NCI-H82 treated with DMSO at 0.1 percent for 48 hours (cell line): ENCODE data around the gene MRPL47.

Source experiments
- DNase-seq: peaks from one replicate; lab custom pipeline; 2025; ENCODE audit not compliant: unreplicated experiment; lab: John Stamatoyannopoulos, UW

Gene MRPL47

GRCh38 chr3:179591313-179591712 is 13.1 kb downstream of the MRPL47 start:
- DNase-seq, result no peak

DNA sequence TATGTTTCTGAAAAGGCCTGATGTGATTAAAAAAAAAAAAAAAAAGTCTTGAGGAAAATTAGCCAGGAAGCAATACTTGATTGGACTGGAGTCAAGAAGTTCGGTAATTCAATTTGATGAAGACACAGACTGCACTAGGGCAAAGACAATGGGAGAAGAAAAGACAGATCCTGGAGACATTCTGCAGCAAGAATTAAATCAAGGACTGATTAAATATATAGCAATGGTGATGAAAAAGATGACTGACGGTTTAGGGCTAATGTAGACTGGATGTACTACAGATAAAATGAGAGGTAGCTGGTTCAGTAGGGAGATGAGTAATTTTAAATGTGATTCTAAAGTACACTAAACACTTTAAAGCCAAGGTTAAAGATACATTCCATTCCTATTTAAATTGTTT is 13.8 kb downstream of the MRPL47 start:
- DNase-seq, result no peak

- DNase-seq, result no peak
These were observed 15.3 kb downstream of the MRPL47 start for GRCh38 chr3:179589143-179589542.

DNA sequence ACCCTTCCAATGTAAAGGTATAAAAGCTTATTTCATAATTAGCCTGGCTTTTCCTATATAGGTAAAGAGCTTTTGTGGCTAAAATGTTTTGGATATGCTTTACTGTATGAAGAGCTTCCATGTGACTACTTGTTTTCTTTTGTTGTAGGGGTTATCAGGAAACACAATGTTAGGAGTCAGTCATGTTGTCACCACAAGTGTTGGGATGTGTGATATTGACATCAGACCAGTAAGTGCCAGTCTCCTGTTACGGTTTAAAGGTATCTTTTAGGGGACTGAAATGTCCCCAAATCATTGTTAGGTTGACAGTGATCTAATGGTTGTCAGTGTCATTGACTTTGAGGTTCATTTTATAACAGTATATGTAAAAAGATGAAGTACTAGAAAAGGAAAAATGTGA is 23.4 kb downstream of the MRPL47 start:
- DNase-seq, result no peak

GRCh38 chr3:179565496-179565895 is 38.9 kb downstream of the MRPL47 start:
- no peak for DNase-seq

DNA sequence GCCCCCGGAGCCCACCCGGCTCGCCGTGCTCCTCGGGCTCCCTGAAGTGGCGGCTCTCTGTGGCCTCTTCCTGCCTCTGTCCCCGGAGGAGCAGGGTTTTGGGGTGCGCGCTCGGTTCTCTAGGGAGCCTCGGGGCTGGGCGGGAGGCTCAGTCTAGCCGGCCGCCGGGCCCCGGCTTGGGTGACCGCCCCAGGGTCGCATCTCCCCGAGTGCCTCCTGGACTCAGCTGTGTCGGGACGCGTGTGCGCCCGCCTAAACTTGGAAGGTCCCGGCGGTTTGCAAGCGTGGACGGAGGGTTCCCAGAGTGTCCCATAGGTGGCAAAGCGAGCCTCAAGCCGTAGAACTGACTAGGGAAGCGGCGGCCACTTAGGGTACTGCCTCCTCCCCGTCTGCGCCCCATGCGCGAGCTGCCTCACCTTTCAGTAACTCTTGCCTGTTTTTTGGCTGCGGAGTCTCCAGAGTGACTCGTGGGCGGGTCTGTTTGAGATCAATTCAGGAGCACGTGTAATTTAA is 41.1 kb downstream of the MRPL47 start:
- no peak for DNase-seq

GRCh38 chr3:179562591-179563270 is 41.7 kb downstream of the MRPL47 start, which contains the start of gene ACTL6A:
TSS of gene ACTL6A (plus strand) at chr3:179562926. CDS start at chr3:179563093, 167 bp downstream.
- peak; percentile 100 for DNase-seq

DNA sequence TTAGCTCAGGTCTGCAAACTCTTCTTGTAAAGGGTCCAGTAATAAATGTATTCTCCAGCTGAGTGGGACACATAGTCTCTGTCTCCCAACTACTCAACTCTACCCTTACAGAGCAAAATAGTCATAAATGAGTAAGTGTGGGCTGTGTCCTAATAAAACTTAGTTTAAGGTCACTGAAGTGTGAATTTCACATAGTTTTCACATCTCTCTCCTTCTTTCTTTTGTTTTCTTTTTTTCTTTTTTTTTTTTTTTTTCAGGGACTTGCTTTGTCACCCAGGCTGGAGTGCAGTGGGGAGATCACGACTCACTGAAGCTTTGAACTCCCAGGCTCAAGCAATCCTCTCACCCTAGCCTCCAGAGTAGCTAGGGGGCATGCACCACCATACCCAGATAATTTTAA is 43.6 kb downstream of the MRPL47 start:
- no peak for DNase-seq

DNA sequence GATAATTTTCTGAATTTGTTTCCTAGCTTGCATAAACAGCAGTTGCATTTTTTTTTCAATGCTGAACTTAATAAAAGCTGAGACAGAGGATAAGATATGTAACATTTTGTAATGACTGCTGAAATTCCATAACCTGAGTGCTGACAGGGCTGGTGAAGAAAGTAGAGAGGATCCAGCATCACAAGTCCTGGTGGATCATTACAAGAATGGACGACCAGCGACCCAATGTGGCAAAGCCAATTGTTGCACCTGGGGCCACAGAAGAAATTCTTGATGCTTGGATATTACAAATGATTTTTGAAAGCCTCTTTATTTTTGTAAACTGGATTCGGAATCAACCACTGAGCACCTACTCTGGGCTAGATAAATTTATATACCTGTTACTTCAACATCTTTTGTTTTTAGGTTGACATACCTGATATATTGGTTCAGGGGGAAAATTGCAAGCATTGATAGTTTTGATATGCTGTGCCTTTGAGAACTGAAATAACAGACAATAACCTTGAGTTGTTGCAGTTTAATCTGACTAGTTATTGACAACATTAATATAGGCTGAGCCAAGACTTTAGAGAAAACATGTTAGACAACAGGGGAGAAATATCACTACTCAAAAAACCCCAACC is 45.6 kb downstream of the MRPL47 start:
- peak; percentile 28 for DNase-seq

DNA sequence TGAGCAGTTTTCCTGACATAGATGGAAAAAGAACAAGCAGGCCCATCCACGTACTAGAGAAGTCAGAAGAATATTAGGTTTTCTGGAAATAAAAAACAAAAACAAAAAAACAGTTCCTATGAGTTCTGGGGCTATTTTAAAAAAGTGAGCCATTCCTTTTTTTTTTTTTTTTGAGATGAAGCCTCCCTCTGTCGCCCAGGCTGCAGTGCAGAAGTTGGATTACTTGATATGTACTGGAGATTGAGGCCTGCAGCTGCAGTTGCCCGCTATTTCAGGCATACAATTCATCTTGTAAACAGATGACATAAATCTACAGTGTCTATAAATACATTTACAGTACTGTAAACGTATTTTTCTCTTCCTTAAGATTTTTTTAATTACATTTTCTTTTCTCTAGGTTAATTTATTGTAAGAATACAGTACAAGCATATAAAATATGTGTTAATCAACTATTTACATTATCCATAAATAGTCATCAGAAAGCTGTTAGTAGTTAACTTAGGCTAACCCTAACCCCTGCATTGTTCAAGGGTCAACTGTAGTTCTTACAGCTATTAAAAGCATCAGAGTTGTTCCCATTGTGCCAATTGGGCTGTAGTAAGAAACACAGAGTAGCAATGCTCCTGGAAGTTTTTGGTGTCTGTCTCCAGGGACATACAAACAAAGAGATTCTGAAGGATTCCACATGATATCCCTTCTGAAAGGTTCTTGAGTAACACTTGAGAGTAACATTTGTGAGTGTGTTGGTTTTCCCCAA is 52.9 kb downstream of the MRPL47 start:
- DNase-seq, result no peak

DNA sequence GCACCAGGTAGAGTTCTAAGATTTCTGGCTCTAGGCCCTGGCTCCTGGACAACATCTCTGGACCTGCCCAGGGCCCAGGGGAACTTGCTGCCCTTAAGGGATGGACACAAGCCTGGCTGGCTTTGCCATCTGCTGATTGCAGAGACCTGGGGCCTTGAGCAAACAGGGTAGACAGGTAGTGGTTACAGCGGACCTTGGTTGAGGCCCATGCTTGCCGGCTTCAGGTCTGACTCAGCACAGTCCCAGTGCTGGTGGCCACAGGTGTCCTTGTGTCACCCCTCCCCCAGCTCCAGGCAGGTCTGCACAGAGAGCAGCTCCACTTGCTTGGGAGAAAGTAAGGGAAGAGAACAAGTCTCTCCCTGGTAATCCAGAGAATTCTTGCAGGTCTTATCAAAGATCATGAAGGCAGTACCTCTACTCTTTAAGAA is 57.6 kb downstream of the MRPL47 start:
- DNase-seq, result no peak

GRCh38 chr3:179544981-179545645 is 59.3 kb downstream of the MRPL47 start:
- no peak for DNase-seq

DNA sequence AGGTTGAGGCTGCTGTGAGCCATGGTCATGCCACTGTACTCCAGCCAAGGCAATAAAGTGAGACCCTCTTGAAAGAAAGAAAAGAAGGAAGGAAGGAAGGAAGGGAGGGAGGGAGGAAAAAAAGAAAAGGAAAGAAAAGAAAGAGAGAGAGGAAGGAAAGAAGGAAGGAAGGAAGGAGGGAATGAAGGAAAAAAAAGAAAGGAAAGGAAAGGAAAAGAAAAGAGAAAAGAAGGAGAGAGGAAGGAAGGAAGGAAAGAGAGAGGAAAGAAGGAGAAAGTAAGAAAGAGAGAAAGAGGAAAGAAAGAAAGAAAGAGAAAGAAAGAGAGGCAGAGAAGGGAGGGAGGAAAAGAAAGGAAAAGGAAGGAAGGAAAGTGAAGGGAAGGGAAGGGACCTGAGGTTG is 62.1 kb downstream of the MRPL47 start:
- no peak for DNase-seq

DNA sequence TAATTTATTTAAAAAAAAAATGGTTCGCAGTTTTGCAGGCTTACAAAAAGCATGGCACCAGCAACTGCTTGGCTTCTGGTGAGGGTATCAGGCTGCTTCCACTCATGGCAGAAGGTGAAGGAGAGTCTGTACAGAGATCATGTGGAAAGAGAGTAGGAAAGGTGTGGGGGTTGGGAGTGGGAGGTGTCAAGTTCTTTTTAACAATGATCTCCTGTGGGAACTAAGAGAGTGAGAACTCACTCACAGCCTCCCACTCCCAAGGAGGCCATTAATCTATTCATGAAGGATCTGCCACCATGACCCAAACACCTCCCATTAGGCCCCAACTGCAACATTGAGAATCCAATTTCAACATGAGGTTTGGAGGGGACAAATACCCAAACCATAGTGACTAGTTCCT is 62.8 kb downstream of the MRPL47 start:
- DNase-seq, result no peak

DNA sequence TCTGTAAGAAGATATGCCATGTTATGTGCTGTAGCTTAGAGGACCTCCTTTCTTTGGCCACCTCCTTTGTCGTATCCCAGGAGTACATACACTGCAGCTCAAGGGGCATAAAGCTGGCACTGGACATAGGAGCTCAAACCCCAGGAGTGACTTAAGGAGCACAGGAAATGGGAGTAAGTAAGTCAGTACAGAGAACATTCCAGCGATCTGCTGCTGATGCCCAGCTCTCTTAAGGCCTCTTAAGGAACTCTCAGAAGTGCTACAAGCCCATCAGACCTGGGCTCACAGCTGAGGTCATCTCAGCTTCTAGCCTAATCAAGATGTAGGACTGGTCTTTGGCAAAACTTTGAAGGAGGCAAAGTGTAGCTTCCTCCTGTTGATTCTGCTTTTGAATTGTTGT is 63.3 kb downstream of the MRPL47 start:
- DNase-seq, result no peak
